Midbrain (tissue), 1 donor: ENCODE measurements around the gene ADAMTS2.

Experiments used
- DNase-seq: peaks from one replicate; lab custom pipeline; 2025; lab: John Stamatoyannopoulos, UW

The ADAMTS2 gene

GRCh38 chr5:179232091-179232735, 113.0 kb downstream of the ADAMTS2 start:
- no peak for DNase-seq

GRCh38 chr5:179231309-179231708, 114.0 kb downstream of the ADAMTS2 start:
- no peak for DNase-seq

GRCh38 chr5:179230061-179230461, 115.2 kb downstream of the ADAMTS2 start:
- no peak for DNase-seq

- DNase-seq: no peak
Observed at GRCh38 chr5:179229331-179229831, 115.9 kb downstream of the ADAMTS2 start.

GRCh38 chr5:179228341-179229121, 116.7 kb downstream of the ADAMTS2 start:
- no peak for DNase-seq

GRCh38 chr5:179227580-179228311, 117.5 kb downstream of the ADAMTS2 start:
- DNase-seq: no peak

GRCh38 chr5:179227229-179227579, 118.1 kb downstream of the ADAMTS2 start:
- no peak for DNase-seq

GRCh38 chr5:179226696-179227095, 118.6 kb downstream of the ADAMTS2 start:
- no peak for DNase-seq

- DNase-seq: no peak
Observed at GRCh38 chr5:179225387-179225786, 119.9 kb downstream of the ADAMTS2 start.

GRCh38 chr5:179224741-179225140, 120.5 kb downstream of the ADAMTS2 start:
- no peak for DNase-seq

GRCh38 chr5:179223961-179224360, 121.3 kb downstream of the ADAMTS2 start:
- DNase-seq: no peak

- no peak for DNase-seq
Observed at GRCh38 chr5:179223528-179223927, 121.7 kb downstream of the ADAMTS2 start.

GRCh38 chr5:179222246-179223017, 122.8 kb downstream of the ADAMTS2 start:
- DNase-seq: no peak

GRCh38 chr5:179221877-179222220, 123.4 kb downstream of the ADAMTS2 start:
- DNase-seq: no peak

GRCh38 chr5:179221196-179221876, 123.9 kb downstream of the ADAMTS2 start:
- DNase-seq: no peak

- DNase-seq: no peak
Observed at GRCh38 chr5:179220716-179221115, 124.5 kb downstream of the ADAMTS2 start.

GRCh38 chr5:179219661-179220620, 125.3 kb downstream of the ADAMTS2 start:
- no peak for DNase-seq

GRCh38 chr5:179218943-179219330, 126.3 kb downstream of the ADAMTS2 start:
- no peak for DNase-seq

GRCh38 chr5:179217956-179218942, 127.0 kb downstream of the ADAMTS2 start:
- no peak for DNase-seq
